ENCODE data around the gene INCENP.

DNA sequence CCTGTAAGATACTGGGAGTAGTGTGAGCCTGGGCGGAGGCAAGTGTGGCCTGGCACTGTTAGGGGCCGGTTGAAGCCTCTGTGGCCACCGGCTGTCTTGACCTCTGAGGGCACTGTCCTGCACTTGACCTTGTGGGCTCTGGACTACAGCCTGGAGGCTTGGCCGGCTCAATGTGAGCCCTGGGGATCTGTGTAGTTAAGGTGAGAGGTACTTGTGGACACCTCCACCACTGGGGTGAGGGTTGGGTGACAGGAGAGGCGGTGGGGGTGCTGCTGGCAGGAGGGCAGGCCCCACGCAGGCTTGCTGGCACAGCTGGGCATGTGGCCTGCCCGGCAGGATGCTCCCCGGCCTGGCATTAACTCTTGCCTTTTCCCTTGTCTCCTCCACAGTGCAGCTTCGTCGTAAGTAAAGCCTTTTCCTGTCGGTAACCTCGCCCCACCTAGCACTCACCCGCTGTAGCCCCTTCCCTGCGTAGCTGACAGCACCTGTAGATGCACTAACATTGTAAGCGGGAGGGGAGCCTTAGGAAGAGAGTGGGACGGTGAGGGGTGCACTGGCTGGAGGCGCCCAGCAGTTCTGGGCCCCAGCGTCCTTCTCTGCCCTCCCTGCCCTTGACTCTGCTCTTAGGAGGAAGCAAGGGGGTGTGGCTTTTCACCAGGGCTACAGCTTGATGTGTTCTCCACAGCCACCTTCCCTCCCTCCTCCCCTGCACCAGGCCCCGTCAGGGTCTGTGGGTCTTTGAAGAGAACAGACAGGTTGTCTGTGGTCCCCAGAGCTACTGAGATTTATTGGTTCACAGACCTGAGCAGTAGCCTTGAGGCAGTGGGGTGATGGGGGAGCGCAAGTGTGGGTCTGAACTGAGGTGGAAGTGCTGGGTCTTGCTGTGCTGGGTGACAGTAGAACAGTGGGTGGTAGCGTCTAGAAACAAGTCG, 17.6 kb downstream of the INCENP start:
- no peak for TF ChIP-seq GATA3 (IDR thresholded peaks at IDR 0.05; ENCODE audit: low read depth, low read length)
- TF ChIP-seq GATA2 (IDR thresholded peaks at IDR 0.05; ENCODE audit: low read depth, low read length) = no peak

All from SH-SY5Y (cell line).